Astrocyte (in vitro differentiated cells and primary cell): ENCODE measurements around the gene ANKRD33B. TPM values are rescaled to one million over a fixed set of nuclear protein-coding genes. Genes with fewer than 3 reads are reported as not detected.
"Not testable (repeated sequence)": the region's sequence is repeated elsewhere in the genome, so short reads cannot be mapped to it uniquely, and the experiment has no call there.

Experiments
- DNase-seq: peaks from one replicate; pipeline ENCODE4 v3.0.0-alpha.2; 2010; ENCODE audit warnings: low read depth
- FAIRE-seq: peaks from 2 replicates; lab custom pipeline; 2011; peaks lifted over from hg19 to GRCh38; lab: Jason Lieb, UNC
- H2AFZ ChIP-seq: 2 replicates; pipeline ENCODE4 v1.6.0; 2012; ENCODE audit warnings: low read depth, low read length, inconsistent platforms
- H3K27ac ChIP-seq: 2 replicates; pipeline ENCODE4 v1.5.1; 2011; ENCODE audit warnings: low read depth, low read length, inconsistent platforms
- H3K27me3 ChIP-seq: 2 replicates; pipeline ENCODE4 v1.6.0; 2011; ENCODE audit warnings: low read length, inconsistent platforms; ENCODE audit not compliant: insufficient read depth
- H3K36me3 ChIP-seq: 2 replicates; pipeline ENCODE4 v1.5.1; 2011; ENCODE audit warnings: low read length, inconsistent platforms; ENCODE audit not compliant: insufficient read depth
- H3K4me1 ChIP-seq: 2 replicates; pipeline ENCODE4 v1.5.1; 2011; ENCODE audit warnings: low read length, inconsistent platforms; ENCODE audit not compliant: insufficient read depth
- H3K4me2 ChIP-seq: 2 replicates; pipeline ENCODE4 v1.6.0; 2012; ENCODE audit warnings: low read length, inconsistent platforms
- H3K4me3 ChIP-seq: 2 replicates; pipeline ENCODE4 v1.5.1; 2011; ENCODE audit warnings: low read depth, mild to moderate bottlenecking, low read length, inconsistent platforms; ENCODE audit not compliant: insufficient read depth
- H3K79me2 ChIP-seq: 2 replicates; pipeline ENCODE4 v1.6.0; 2012; ENCODE audit warnings: mild to moderate bottlenecking, low read length, inconsistent platforms; ENCODE audit not compliant: insufficient read depth
- H3K9ac ChIP-seq: 2 replicates; pipeline ENCODE4 v1.6.0; 2012; ENCODE audit warnings: mild to moderate bottlenecking, low read length, inconsistent platforms
- H3K9me3 ChIP-seq: 2 replicates; pipeline ENCODE4 v1.5.1; 2012; ENCODE audit warnings: low read depth, mild to moderate bottlenecking, low read length, inconsistent platforms; ENCODE audit not compliant: insufficient read depth
- H4K20me1 ChIP-seq: 2 replicates; pipeline ENCODE4 v1.6.0; 2012; ENCODE audit warnings: low read length, inconsistent platforms; ENCODE audit not compliant: insufficient read depth
- H3K27ac Mint-ChIP-seq: one replicate; pipeline ENCODE4 v1.8.0; 2021; ENCODE audit warnings: mild to moderate bottlenecking, mixed read lengths; ENCODE audit not compliant: unreplicated experiment
- H3K27me3 Mint-ChIP-seq: one replicate; pipeline ENCODE4 v1.8.0; 2021; ENCODE audit warnings: low read depth, mixed read lengths; ENCODE audit not compliant: unreplicated experiment
- H3K36me3 Mint-ChIP-seq: one replicate; pipeline ENCODE4 v1.8.0; 2021; ENCODE audit warnings: low read depth, mixed read lengths; ENCODE audit not compliant: unreplicated experiment
- H3K4me1 Mint-ChIP-seq: one replicate; pipeline ENCODE4 v1.8.0; 2021; ENCODE audit warnings: low read depth, mixed read lengths; ENCODE audit not compliant: unreplicated experiment
- H3K4me3 Mint-ChIP-seq: one replicate; pipeline ENCODE4 v1.8.0; 2021; ENCODE audit warnings: mild to moderate bottlenecking, moderate library complexity, mixed read lengths; ENCODE audit not compliant: unreplicated experiment
- H3K9me3 Mint-ChIP-seq: one replicate; pipeline ENCODE4 v1.8.0; 2021; ENCODE audit warnings: mild to moderate bottlenecking, mixed read lengths; ENCODE audit not compliant: unreplicated experiment
- CTCF ChIP-seq: IDR thresholded peaks from 2 replicates; pipeline ENCODE4 v1.5.1; 2011; ENCODE audit warnings: low read depth, mild to moderate bottlenecking, inconsistent platforms, low read length, moderate library complexity; ENCODE audit not compliant: insufficient read depth
- EZH2 ChIP-seq: IDR thresholded peaks from 2 replicates; pipeline ENCODE4 v1.6.1; 2012; ENCODE audit warnings: mild to moderate bottlenecking, low read length, inconsistent platforms; ENCODE audit not compliant: insufficient read depth
- total RNA-seq: library from RNA; stranded (reverse); gene quantifications from 2 replicates; pipeline ENCODE4 v1.2.1, GENCODE V29; 2021

ANKRD33B gene
- total RNA-seq, 1 donor from 2014 or later, result 22.7 TPM

DNA sequence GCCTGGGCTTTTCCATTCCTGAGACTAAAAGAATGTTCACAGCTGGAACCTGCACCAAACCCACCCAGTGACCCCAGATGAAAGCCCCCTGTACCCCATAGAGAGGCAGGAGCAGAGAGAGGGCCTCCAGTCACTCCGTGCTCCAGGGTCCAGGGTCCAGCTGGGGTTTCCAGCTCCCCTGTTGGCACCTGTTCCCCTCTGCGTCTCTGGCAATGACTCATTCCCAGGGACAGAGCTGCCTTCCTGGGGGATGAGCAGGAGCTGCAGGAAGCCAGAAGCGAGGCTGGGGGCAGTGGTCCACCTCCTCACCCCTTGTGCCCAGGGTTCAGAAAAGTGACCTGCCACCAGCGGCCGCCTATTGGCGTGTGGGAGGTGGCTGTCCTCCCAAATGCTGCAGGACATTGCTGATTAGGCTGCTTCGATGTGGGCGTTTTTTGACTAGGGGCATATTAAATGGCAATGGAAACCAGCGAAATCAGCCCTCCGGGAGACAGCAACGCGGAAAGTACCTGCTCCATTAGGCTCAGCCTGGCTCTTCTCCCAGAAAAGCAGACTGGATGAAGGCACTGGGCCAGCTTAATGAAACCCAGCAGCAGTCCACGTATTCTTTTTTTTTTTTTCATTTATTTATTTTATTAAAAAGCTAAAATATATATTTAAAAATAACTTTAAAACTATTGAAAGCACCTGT, 99.8 kb downstream of the ANKRD33B start:
- no peaks in the 10 kb centered on the region for H3K36me3 ChIP-seq
- Mint-ChIP-seq H3K4me3 (no peak overlapping the region), H3K27me3 (peaks cover 8% of the 10 kb centered on the region), H3K9me3 (peaks cover 11% of the 10 kb centered on the region), H3K36me3 (peaks cover 3% of the 10 kb centered on the region), H3K27ac (no peak overlapping the region), H3K4me1 (peaks cover 6% of the 10 kb centered on the region)
- no peaks in the 10 kb centered on the region for H4K20me1 ChIP-seq
- H3K79me2 ChIP-seq, result no peaks in the 10 kb centered on the region
- no peak overlapping the region for H3K4me3 ChIP-seq
- H3K27ac ChIP-seq, result no peak overlapping the region
- TF ChIP-seq EZH2 (no peak), CTCF (no peak)
- DNase-seq, result peak; percentile 46
- FAIRE-seq, result no peak
- peaks cover 7% of the 10 kb centered on the region for H3K4me1 ChIP-seq
- H2AFZ ChIP-seq, result no peak overlapping the region
- peaks cover 3% of the 10 kb centered on the region for H3K27me3 ChIP-seq
- no peak overlapping the region for H3K9ac ChIP-seq
- H3K9me3 ChIP-seq, result peaks cover 4% of the 10 kb centered on the region
- peak overlapping the region; percentile 48 for H3K4me2 ChIP-seq

- H3K79me2 ChIP-seq, H3K4me3 ChIP-seq, H3K4me1 Mint-ChIP-seq, H3K27me3 Mint-ChIP-seq, H3K36me3 Mint-ChIP-seq, H4K20me1 ChIP-seq, H3K27me3 ChIP-seq, H3K36me3 ChIP-seq, FAIRE-seq, H3K27ac ChIP-seq, H3K4me2 ChIP-seq, H3K4me3 Mint-ChIP-seq, H2AFZ ChIP-seq, H3K27ac Mint-ChIP-seq, H3K9ac ChIP-seq, H3K9me3 ChIP-seq, H3K4me1 ChIP-seq: not testable (repeated sequence)
- peaks cover 14% of the 10 kb centered on the region for H3K9me3 Mint-ChIP-seq
- peak; percentile 55 for DNase-seq
These were observed 100.4 kb downstream of the ANKRD33B start for GRCh38 chr5:10664180-10664769.

- H4K20me1 ChIP-seq, result no peaks in the 10 kb centered on the region
- H3K4me2 ChIP-seq, result no peak overlapping the region
- Mint-ChIP-seq H3K4me1 (peaks cover 6% of the 10 kb centered on the region), H3K27me3 (peaks cover 7% of the 10 kb centered on the region), H3K36me3 (peaks cover 3% of the 10 kb centered on the region), H3K27ac (no peak overlapping the region), H3K4me3 (no peak overlapping the region), H3K9me3 (peaks cover 14% of the 10 kb centered on the region)
- H3K27ac ChIP-seq, result no peak overlapping the region
- H3K9ac ChIP-seq, result no peak overlapping the region
- FAIRE-seq, result no peak
- H3K9me3 ChIP-seq, result peaks cover 8% of the 10 kb centered on the region
- no peaks in the 10 kb centered on the region for H3K79me2 ChIP-seq
- H3K4me1 ChIP-seq, result peaks cover 7% of the 10 kb centered on the region
- H3K27me3 ChIP-seq, result peaks cover 3% of the 10 kb centered on the region
- TF ChIP-seq EZH2 (no peak), CTCF (no peak)
- no peaks in the 10 kb centered on the region for H3K36me3 ChIP-seq
- H3K4me3 ChIP-seq, result no peak overlapping the region
- no peak overlapping the region for H2AFZ ChIP-seq
- DNase-seq, result no peak
These were observed 101.9 kb downstream of the ANKRD33B start for GRCh38 chr5:10665799-10666198.
